ENCODE measurements around the gene CDC42BPB.

GRCh38 chr14:102945346-102946130 lies 111.8 kb downstream of the CDC42BPB start:
- TF ChIP-seq CTCF (conservative IDR thresholded peaks at IDR 0.05 in 1 of 2, IDR thresholded peaks at IDR 0.05 in 1 of 2; ENCODE audit: extremely low read depth in 1 of 2, insufficient read depth in 1 of 2, low read depth in 1 of 2, low read length in 2 of 2) (no peak), EZH2 (IDR thresholded peaks at IDR 0.05; ENCODE audit: borderline replicate concordance, low read length) (no peak)

All from mammary epithelial cell (primary cell).